GM21717 (cell line): ENCODE measurements around the gene PRR19.
"Not testable (repeated sequence)": the region's sequence is repeated elsewhere in the genome, so short reads cannot be mapped to it uniquely, and the experiment has no call there.

Experiments used
- ATAC-seq: cut with Tn5 transposase; IDR thresholded peaks from one replicate; pipeline ENCODE4 v1.9.1; 2021; ENCODE audit warnings: mild to moderate bottlenecking, moderate library complexity; ENCODE audit not compliant: unreplicated experiment

PRR19 gene

DNA sequence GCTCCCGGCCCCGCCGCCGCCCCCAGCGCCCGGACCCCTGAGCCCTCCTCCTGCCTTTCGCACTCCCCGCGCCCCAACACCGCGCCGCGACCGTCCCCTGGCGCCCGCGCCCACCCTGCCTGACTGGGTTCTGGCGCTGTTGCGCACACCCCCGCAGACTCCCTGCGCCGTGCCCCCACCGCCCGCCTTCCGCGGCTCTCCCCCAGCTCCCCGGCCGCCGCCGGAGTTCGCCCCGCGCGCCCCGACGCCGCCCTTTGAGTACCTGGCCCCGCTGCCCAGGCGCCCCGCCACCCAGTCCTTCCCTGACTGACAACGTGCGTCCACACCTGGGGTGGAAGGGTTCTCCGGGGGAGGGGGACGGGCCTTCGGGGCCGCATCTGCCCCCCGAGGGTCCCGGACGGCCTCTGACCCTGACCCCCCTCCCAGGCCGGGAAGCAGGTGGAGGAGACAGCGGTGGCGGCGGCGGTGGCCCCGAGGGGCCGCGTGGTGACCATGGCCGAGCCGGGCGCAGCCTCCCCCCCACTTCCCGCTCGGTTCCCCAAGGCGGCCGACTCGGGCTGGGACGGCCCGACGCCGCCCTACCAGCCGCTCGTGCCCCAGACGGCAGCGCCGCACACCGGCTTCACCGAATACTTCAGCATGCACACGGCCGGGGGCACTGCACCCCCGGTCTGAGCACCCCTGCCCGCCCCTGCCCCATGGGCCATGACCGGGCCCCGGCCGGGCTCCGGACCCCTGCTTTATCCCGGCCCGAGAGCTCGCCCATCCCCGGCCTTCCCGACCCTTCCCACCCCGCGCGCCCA, 22.1 kb downstream of the PRR19 start:
- no peak for ATAC-seq

GRCh38 chr19:42324655-42325307, 22.8 kb downstream of the PRR19 start:
- no peak for ATAC-seq

- ATAC-seq, result peak; percentile 89
These were observed 23.5 kb downstream of the PRR19 start, which contains the start of gene MEGF8 for GRCh38 chr19:42325308-42325895. MEGF8 (plus strand) TSS chr19:42325635; CDS start chr19:42326244, 609 bp downstream.

DNA sequence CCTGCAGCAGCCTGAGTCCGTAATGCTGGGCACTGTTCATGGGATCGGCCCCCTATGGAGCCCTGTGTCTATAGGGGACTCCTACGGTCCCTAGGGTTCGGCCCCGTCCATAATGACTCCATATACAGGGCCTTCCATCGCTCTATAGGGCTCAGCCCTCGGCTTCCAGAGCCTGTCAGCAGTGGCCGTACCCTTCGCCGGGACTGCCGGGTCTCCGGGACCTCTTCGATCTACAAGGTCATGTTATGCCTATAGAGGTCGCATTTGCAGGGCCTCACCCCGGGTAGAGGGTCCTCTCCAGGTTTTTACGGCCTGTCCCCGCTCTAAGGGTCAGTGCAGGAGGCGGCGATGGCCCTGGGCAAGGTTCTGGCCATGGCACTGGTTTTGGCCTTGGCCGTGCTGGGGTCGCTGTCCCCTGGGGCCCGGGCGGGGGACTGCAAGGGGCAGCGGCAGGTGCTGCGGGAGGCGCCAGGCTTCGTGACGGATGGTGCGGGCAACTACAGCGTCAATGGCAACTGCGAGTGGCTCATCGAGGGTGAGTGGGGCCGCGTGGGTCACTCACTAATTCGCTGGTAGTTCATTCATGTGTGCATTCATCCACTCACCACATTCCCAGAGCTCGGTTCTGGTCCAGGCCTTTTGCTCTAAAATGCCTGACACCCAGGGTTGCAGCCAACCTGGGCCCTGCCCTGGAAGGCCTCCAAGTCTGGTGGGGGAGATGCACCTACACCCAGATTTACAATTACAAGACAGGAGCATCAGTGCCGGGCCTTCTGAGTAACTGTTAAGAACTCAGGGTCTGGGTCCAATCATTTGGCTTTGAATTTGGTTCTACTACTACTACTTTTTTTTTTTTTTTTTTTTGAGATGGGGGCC, 24.2 kb downstream of the PRR19 start:
- no peak for ATAC-seq

DNA sequence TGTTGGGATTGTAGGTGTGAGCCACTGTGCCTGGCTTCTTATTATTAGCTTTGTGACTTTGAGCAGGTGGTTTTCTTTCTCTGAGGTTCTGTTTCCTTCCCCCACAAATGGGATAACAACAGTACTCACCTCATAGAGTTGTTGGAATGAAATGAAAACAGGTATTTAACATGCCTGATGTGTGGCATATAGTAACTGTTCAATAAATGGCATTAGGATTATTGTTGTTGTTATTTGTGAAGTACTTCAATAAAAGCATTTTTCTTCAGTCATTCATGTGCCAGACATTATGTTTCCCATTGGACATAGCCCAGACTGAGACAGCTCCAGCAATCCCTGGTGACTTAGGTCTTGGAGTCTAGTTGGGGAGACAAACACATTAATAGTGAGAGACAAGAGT, 25.0 kb downstream of the PRR19 start:
- ATAC-seq, result no peak

- ATAC-seq, result no peak
These were observed 25.4 kb downstream of the PRR19 start for GRCh38 chr19:42327381-42327780.

DNA sequence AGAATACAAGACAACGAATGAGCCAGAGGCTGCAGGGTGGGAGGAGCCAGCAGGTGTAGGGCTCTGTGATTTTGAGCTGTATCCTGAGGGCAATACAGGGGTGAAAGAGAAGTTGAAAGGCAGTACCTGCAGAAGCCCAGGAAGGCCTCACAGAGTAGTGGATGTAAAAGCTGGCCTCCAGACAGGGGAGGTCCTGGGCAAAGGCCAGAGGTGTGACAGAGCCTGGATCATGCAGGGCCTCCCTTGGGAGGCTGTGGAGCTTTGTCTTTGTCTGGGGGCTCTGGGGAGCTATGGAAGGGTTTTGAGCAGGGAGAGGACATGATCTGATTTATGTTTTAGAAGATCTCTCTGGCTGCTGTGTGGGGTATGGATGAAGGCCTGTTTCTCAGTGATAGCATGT, 26.2 kb downstream of the PRR19 start:
- ATAC-seq, result no peak

- no peak for ATAC-seq
These were observed 26.9 kb downstream of the PRR19 start for GRCh38 chr19:42328854-42329253.

DNA sequence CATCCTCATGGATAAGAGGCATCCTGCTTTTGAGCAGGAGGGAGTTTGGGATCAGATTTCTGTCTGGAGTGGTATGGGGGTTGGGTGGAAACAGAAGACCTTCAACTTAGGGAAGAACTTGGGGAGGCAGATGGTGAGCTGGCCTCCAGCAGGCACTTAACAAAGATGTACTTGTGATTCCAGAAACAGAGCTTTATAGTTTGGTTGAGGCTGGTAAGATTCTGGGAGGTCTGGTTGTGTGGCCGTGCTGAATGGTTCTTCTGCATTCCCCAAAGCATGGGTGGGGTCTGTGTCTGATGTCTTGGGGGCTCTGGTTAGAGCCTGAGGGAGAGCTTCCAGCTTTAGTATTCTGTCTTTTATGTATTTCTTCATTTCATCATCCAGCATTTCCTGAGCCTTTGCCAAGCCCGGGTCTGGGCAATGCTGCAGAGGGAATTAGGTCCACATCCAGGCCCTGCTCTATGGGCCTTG, 28.3 kb downstream of the PRR19 start:
- no peak for ATAC-seq

GRCh38 chr19:42331333-42331732, 29.4 kb downstream of the PRR19 start:
- ATAC-seq, result not testable (repeated sequence)

DNA sequence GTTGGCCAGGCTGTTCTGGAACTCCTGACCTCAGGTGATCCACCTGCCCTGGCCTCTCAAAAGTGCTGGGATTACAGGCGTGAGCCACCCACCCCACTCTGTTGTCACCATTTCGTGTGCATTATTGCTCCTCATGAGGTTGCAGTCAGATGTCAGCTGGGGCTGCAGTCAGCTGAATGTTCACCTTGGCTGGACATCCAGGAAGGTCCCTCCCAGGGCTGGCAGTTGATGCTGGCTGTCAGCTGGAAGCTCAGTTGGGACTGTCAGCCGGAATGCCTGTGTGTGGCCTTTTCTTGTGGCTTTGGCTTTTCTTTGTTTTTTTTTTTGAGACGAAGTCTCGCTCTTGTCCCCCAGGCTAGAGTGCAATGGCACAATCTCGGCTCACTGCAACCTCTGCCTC, 30.1 kb downstream of the PRR19 start:
- ATAC-seq, result no peak

DNA sequence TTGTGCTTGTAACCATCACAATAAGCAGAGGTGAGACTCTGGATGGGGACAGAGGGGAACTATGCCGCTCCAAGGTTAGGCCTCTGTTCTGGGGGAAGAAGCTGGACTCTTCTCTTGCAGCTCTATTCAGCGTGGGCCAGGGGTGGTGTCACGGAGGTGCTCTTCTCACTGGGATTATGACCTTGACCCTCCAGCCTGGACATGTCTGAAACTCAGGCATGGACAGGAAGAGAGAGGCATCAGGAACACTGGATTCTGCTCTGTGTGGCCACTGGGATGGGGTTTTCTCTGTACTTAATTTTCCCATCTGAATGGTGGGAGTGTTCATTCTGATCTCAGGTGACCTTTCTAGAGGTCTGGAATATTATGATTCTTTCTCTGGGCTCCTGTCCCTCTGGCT, 31.1 kb downstream of the PRR19 start:
- no peak for ATAC-seq

DNA sequence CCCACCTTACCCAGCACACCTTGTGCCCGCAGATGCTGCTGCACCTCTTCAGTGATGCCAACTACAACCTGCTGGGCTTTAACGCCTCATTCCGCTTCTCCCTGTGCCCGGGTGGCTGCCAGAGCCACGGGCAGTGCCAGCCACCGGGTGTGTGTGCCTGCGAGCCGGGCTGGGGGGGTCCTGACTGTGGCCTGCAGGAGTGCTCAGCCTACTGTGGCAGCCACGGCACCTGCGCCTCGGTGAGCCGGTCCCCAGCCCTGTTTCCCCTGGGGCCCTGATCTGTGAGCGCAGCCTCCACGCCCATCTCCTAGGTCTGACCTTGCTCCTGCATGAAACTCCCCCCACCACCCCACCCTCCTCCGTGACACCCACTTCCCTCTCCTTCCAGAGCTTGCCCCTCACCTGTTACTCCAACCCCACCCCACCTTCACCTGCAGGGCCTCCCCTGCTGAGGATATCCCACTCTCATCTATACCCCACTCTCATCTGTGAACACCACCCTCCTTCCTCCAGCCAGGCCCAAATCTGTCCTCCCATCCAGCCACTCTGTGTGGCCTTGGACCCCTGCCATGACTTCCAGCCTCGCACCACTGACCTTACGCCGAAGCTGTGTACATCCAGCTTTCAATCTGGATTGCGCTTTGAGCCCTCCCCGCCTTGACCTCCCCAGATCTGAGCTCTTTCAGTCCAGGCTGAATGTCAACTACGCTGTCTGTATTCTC, 32.2 kb downstream of the PRR19 start:
- no peak for ATAC-seq

GRCh38 chr19:42334697-42335373, 32.9 kb downstream of the PRR19 start:
- ATAC-seq, result no peak

GRCh38 chr19:42335374-42335936, 33.5 kb downstream of the PRR19 start:
- no peak for ATAC-seq

DNA sequence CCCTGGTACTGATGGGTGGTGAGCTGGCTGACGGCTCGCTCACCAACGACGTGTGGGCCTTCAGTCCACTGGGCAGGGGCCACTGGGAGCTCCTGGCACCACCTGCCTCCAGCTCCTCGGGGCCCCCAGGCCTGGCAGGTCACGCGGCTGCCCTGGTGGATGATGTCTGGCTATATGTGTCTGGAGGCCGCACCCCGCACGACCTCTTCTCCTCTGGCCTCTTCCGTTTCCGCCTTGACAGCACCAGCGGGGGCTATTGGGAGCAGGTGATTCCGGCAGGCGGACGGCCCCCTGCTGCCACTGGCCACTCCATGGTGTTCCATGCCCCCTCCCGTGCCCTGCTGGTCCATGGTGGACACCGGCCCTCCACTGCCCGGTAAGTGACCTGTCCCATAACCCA, 34.0 kb downstream of the PRR19 start:
- no peak for ATAC-seq

DNA sequence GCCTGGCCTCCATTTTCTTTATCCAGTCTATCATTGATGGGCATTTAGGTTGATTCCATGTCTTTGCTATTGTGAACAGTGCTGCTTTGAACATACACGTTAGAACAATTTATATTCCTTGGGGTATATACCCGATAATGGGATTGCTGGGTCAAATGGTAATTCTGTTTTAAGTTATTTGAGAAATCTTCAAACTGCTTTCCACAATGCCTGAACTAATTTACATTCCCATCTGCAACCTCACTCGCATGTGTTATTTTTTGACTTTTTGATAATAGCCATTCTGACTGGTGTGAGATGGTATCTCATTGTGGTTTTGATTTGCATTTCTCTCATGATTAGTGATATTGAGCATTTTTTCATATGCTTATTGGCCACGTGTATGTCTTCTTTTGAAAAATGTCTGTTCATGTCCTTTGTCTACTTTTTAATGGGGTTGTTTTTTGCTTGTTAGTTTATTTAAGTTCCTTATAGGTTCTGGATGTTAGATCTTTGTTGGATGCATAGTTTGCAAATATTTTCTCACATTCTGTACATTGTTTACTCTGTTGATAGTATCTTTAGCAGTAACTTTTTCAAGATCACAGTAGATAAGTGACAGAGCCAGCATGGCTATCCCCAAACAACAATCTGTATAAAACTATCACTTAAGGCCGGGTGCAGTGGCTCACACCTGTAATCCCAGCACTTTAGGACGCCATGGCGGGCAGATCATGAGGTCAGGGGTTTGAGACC, 37.4 kb downstream of the PRR19 start:
- ATAC-seq, result not testable (repeated sequence)

GRCh38 chr19:42339922-42340321, 38.0 kb downstream of the PRR19 start:
- ATAC-seq, result not testable (repeated sequence)
